A172 (cell line): ENCODE data around the gene PAPPA2. TPM values are rescaled to one million over a fixed set of nuclear protein-coding genes. Genes with fewer than 3 reads are reported as not detected.

ENCODE experiments used
- DNase-seq: peaks from one replicate; pipeline ENCODE4 v3.0.0-alpha.2; 2015; ENCODE audit warnings: low spot score
- total RNA-seq: library from RNA; depleted of rRNA; stranded (reverse); fragments of >200 nt; shearing (Covaris generic); gene quantifications from 2 replicates; pipeline ENCODE4 v1.2.3, GENCODE V29; 2014

Gene PAPPA2
- total RNA-seq, 1 experiment from 2014 or later, result 0.33 TPM

GRCh38 chr1:176854758-176855745 is 392.1 kb downstream of the PAPPA2 start:
- no peak for DNase-seq

- DNase-seq, result no peak
Measured at GRCh38 chr1:176857632-176858031, 394.7 kb downstream of the PAPPA2 start.

- DNase-seq, result no peak
Measured at GRCh38 chr1:176858433-176858916, 395.5 kb downstream of the PAPPA2 start.

DNA sequence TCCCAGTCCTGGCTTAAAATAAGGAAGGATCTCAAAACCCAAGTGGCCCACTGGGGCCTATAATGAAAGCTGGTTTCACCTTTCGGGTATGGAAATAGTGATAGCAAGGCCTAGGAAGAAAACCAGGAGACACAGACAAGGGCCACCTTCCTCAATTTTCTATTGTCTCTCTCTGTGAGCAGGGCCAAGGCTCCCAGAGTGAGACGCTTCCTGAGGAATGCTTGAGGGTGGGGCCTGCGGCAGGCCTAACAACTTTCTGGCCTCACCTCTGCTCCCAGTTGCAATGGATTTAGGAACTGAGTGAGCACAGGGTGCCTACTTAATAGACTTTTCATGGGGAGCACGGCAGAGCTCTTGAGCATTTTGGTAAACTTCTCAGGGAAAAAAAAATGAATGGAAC is 400.6 kb downstream of the PAPPA2 start:
- DNase-seq, result no peak

GRCh38 chr1:176864211-176864610 is 401.2 kb downstream of the PAPPA2 start:
- DNase-seq, result no peak

DNA sequence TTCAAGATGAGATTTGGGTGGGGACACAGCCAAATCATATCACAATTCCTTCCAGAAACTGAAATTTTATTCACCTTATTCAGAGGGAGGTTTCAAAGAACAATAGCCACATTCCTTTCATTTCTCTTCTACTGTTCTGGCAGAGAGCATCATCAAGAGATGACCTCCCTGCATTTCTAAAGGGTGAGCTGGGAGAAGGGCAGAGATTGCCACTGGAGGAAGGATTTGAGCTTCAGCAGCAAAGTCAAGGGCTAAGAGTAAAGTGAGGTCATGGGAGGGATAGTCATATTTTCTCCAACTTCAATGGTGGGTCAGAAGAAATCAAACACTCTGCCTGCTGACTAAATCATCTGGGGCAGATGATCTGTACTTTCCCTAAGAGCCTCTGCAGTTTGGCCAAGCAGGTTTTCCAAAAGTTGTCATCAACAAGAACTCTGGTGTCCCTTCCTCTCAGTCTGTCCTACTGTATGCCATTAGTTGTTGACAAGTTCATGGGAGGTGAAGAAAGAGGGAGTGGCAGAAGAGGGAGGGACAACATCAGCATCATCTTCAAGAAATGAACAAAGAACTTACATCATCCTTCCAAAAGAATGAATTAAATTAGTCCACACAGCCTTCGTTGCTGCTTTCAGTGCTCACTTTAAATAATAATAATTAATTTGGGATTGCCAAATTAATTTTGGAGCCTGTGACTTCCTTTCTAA is 403.2 kb downstream of the PAPPA2 start:
- DNase-seq, result no peak

DNA sequence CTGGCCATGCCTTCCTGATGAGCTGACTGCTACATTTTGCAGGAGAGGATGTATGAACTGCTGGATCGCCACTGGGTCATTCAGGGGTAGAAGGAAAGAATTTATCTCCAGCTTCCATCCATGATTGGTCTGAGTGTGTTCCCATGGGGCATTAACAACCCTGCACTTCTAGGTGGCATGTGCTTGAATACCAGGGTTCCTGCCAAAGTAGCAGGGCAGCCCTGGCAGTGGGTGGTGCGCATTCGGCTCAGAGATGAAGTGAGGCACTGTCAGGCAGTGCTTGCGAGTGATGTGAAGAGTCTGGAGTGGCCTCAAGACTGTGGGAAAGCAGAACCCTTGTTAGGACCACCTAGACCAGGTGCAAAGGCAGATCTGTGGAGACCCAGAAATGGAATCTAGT is 406.6 kb downstream of the PAPPA2 start:
- no peak for DNase-seq

- DNase-seq, result no peak
Measured at GRCh38 chr1:176876966-176877515, 414.1 kb downstream of the PAPPA2 start.

DNA sequence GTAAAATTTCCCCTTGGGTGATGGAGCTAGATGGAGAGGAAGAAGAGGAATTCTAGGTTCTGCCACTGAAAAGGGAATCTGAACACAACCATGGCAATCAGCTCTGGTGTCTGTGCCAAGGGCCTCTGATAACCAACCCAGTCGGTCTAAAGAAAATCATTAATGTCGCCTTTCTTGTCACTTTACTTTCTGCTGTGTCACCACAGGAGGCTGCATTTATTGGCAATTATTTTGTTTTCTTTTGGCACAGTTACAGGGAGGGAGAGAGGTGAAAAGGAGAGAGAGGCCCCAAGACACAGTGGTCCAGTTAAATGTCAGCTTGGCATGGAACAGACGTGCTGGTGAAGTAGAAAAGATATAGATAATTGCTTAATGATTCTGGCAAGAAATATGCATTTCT is 414.6 kb downstream of the PAPPA2 start:
- no peak for DNase-seq

- no peak for DNase-seq
Measured at GRCh38 chr1:176878750-176879536, 416.0 kb downstream of the PAPPA2 start.

- no peak for DNase-seq
Measured at GRCh38 chr1:176879784-176880620, 417.0 kb downstream of the PAPPA2 start.

GRCh38 chr1:176880955-176881595 is 418.1 kb downstream of the PAPPA2 start:
- DNase-seq, result peak; percentile 69

DNA sequence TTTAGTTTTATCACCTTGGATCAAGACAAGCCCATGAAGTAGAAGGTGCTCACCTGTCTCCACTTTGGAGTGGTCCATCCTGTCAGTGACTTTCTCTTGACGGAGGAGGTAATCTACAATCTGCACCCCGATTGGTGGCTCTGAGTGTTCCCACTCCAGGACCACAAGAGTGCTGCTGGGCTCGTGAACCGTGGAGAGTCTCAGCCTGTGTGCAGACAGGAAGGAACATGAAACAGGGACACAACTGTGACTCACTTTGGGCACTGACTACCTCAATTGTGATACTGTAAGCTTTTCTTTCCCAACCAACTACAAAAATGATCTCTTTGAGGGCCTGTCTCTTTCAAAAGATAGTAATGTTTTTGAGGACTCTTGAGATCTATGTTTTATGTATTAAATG is 421.3 kb downstream of the PAPPA2 start:
- no peak for DNase-seq

DNA sequence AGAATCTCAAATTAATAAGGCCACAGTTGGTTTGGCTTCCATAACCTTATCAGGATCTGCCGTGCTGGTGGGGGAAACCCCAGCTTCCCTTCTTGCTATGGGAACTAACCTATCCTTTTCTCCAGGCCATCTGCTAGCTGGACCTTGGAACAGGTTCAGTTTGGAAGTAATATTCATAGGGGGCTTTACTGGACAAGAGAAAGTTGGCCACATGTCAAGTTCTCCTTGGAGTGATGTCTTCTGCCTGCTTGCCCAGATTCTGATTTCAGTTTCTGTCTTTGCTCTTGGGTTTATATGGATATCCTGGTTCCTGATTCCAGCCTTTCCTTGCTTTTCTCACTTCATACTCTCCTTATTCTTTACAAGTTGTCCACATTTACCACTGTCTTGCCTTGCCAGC is 421.9 kb downstream of the PAPPA2 start:
- DNase-seq, result no peak

DNA sequence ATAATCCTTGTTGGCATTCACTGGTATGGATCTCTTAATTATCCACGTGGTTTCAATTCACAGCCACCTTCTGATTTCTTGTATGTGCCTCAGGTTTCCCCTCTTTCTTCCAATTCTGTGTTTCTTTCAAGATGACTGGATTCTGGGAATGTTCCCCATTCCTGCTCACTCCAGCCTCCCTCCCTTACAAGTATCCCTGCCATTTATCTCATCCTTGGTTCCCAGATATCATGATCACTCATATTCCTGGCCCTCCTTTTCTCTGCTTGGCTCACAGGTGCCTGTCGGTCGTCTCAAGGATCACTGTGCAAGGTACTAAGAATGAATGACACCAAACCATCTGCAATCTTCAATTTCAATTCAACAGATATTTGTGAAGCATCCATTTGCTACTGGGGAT is 422.4 kb downstream of the PAPPA2 start:
- no peak for DNase-seq

DNA sequence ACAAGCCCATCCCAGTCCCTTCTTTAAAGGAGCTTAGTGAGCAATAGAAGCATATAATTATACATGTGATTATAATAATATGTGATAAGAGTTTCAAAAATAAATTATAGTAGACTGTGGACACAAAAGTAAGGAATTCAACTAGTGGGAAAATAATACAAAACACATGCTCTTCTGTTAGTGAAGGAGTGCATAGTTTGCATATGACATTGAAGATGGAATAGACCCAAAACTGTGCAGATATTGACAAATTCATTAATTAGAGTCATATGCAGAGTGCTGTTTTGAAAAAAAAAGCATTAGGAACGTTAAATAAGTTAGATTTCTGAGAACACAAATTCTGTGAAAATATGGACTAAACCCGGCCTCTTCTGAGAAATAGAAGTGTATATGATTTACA is 422.8 kb downstream of the PAPPA2 start:
- DNase-seq, result no peak

DNA sequence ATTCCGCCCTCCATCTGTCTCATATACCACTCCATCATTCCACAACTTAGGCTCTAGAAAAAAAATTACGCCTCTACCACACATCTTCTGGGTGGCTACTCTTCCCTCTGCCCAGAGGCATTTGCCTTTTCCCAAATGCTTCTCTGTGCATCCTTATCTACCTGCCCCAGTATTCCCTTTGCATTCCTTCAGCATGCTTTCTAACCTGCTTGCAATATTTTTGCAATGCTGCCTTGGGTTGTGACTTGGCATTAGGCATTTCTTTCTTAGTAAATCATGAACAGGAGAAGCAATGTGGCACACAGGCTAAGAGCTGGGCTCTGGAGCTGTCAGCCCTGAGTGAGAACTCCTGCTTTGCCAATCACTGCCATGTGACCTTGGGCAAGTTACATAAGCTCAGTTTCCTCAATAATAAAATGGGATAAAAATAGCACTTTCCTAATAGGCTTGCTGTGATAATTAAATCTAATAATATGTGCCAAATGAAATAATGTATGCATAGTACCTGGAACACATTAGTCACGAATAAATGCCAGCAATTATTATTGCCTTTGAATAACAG is 425.6 kb downstream of the PAPPA2 start:
- no peak for DNase-seq

GRCh38 chr1:176893625-176894352 is 430.8 kb downstream of the PAPPA2 start:
- no peak for DNase-seq

DNA sequence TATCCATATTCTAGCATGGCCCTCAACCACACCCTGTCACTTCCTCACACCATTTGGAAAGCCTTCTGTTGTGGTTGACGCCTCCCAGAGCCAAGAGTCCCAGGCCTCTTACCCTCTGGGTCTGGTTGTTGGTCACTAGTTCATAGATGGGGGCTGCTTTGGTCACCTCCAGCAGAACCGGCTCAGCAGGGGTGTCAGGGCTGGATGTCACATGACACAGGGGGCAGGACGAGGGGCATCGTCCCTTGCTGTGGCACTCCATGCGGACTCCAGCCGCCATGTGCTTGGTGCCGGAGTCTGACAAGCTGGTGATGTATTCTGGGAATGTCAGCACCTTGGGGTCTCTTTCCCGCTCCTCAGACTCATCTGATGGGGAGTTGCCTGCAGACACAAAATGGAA is 431.5 kb downstream of the PAPPA2 start:
- no peak for DNase-seq
